Natural killer cell (primary cell): Measurements from ENCODE around the gene RAMACL. TPM values are rescaled to one million over a fixed set of nuclear protein-coding genes. Genes with fewer than 3 reads are reported as not detected.

Experiments used
- ATAC-seq, 3 donors: fragments of 150-1000 bp in 2 of 3; fragments of 200-7000 bp in 1 of 3; cut with Tn5 transposase; 1 replicate in 1 of 3; 2 replicates in 2 of 3; pipeline ENCODE4 v1.10.0; 2021; ENCODE audit warnings: mild to moderate bottlenecking in 2 of 3, moderate library complexity in 2 of 3
- DNase-seq, 2 donors: peaks; one replicate each; pipeline versions ENCODE4 v3.0.0 to v3.0.0-alpha.2; 2013 to 2021; ENCODE audit warnings: mixed read lengths in 1 of 2
- H3K27ac ChIP-seq: one replicate; pipeline ENCODE4 v1.5.1; 2013; ENCODE audit warnings: mild to moderate bottlenecking, low read length
- H3K27me3 ChIP-seq: one replicate; pipeline ENCODE4 v1.6.1; 2013; ENCODE audit warnings: low read length; ENCODE audit not compliant: control insufficient read depth, insufficient read depth
- H3K36me3 ChIP-seq: one replicate; pipeline ENCODE4 v1.6.1; 2013; ENCODE audit warnings: low read length; ENCODE audit not compliant: control insufficient read depth, insufficient read depth
- H3K4me1 ChIP-seq: one replicate; pipeline ENCODE4 v1.6.1; 2013; ENCODE audit warnings: low read length; ENCODE audit not compliant: control insufficient read depth, insufficient read depth
- H3K4me3 ChIP-seq: one replicate; pipeline ENCODE4 v1.5.1; 2013; ENCODE audit warnings: low read length
- H3K9me3 ChIP-seq: one replicate; pipeline ENCODE4 v1.6.1; 2013; ENCODE audit warnings: low read length; ENCODE audit not compliant: control insufficient read depth, insufficient read depth
- H3K27ac Mint-ChIP-seq, 2 donors: one replicate each; pipeline ENCODE4 v1.8.0; 2022; ENCODE audit warnings: mild to moderate bottlenecking in 2 of 2, mixed read lengths in 2 of 2, moderate library complexity in 1 of 2
- H3K27me3 Mint-ChIP-seq, 2 donors: one replicate each; pipeline ENCODE4 v1.8.0; 2022; ENCODE audit warnings: low read depth in 2 of 2, mixed read lengths in 2 of 2
- H3K36me3 Mint-ChIP-seq: one replicate; pipeline ENCODE4 v1.8.0; 2022; ENCODE audit warnings: mixed read lengths
- H3K4me1 Mint-ChIP-seq, 2 donors: one replicate each; pipeline ENCODE4 v1.8.0; 2022; ENCODE audit warnings: mixed read lengths in 2 of 2
- H3K4me3 Mint-ChIP-seq: one replicate; pipeline ENCODE4 v1.8.0; 2022; ENCODE audit warnings: mild to moderate bottlenecking, moderate library complexity, mixed read lengths
- H3K9me3 Mint-ChIP-seq, 2 donors: one replicate each; pipeline ENCODE4 v1.8.0; 2022; ENCODE audit warnings: mixed read lengths in 2 of 2
- CTCF ChIP-seq: fragments of 200-600 bp; IDR thresholded peaks from one replicate; pipeline ENCODE4 v1.8.0; 2022; ENCODE audit warnings: antibody characterized with exemption
- WGBS: methylation state at CpG from one replicate; pipeline ENCODE4 v1.1.7; 2013; ENCODE audit warnings: missing lambda C conversion rate; ENCODE audit not compliant: insufficient coverage; 5-methylcytosine and 5-hydroxymethylcytosine counted together
- intact Hi-C: fragments of 100-400 bp; cut with micrococcal nuclease; formaldehyde crosslinking; loops from one replicate; pipeline ENCODE4 v1.14.2; 2022
- total RNA-seq, 4 donors: library from RNA; stranded (reverse); fragments of 120-200 nt in 1 of 4; gene quantifications; one replicate each; pipeline versions ENCODE4 v1.2.3 to v1.2.4, GENCODE V29; 2013 to 2022

Gene RAMACL
- total RNA-seq, 3 donors from 2014 or later (not counting 1 experiment from before 2014, with no cell fraction given): 0.68 to 5.6 (median 1.1) TPM

GRCh38 chr6:166601956-166602355 lies 15.5 kb upstream of the RAMACL start:
- intact Hi-C loops: no loop called here
- 97% methylated on average over 8 of the region's 10 CpGs for WGBS
- H3K9me3 Mint-ChIP-seq: no peaks in the 10 kb centered on the region

GRCh38 chr6:166600931-166601330 lies 14.5 kb upstream of the RAMACL start:
- no CpG with 5 or more reads among the region's 2 CpGs for WGBS

More at GRCh38 chr6:166601956-166602355, 15.5 kb upstream of the RAMACL start:
- TF ChIP-seq CTCF: no peak
- no peak overlapping the region for H3K4me3 Mint-ChIP-seq
- H3K27me3 ChIP-seq: no peaks in the 10 kb centered on the region
- no peaks in the 10 kb centered on the region for H3K36me3 ChIP-seq
- ATAC-seq: no peak
- H3K27ac ChIP-seq: no peak overlapping the region
- peaks cover 0 to 5% of the 10 kb centered on the region in 2 donors for H3K4me1 Mint-ChIP-seq
- H3K4me1 ChIP-seq: no peaks in the 10 kb centered on the region
- H3K4me3 ChIP-seq: no peak overlapping the region
- H3K9me3 ChIP-seq: no peaks in the 10 kb centered on the region
- H3K36me3 Mint-ChIP-seq: no peaks in the 10 kb centered on the region
- DNase-seq: no peak
- no peak overlapping the region for H3K27ac Mint-ChIP-seq
- H3K27me3 Mint-ChIP-seq: peaks cover 7 to 52% of the 10 kb centered on the region in 2 donors

GRCh38 chr6:166599205-166599604 lies 12.7 kb upstream of the RAMACL start:
- H3K4me3 ChIP-seq: no peak overlapping the region
- Mint-ChIP-seq H3K27ac (no peak overlapping the region), H3K4me3 (no peak overlapping the region), H3K9me3 (no peaks in the 10 kb centered on the region), H3K36me3 (no peaks in the 10 kb centered on the region), H3K4me1 (peaks cover 0 to 5% of the 10 kb centered on the region in 2 donors), H3K27me3 (peaks cover 13 to 56% of the 10 kb centered on the region in 2 donors)
- ATAC-seq: no peak
- TF ChIP-seq CTCF: no peak
- no peak overlapping the region for H3K27ac ChIP-seq
- intact Hi-C loops: no loop called here
- H3K9me3 ChIP-seq: no peaks in the 10 kb centered on the region
- no peaks in the 10 kb centered on the region for H3K36me3 ChIP-seq
- WGBS: 50% methylated on average over 5 of the region's 5 CpGs
- H3K27me3 ChIP-seq: no peaks in the 10 kb centered on the region
- no peak for DNase-seq
- no peaks in the 10 kb centered on the region for H3K4me1 ChIP-seq

More at GRCh38 chr6:166600931-166601330, 14.5 kb upstream of the RAMACL start:
- Histone ChIP-seq H3K27ac (no peak overlapping the region), H3K36me3 (no peaks in the 10 kb centered on the region), H3K27me3 (no peaks in the 10 kb centered on the region), H3K4me3 (no peak overlapping the region), H3K4me1 (no peaks in the 10 kb centered on the region), H3K9me3 (no peaks in the 10 kb centered on the region)
- Mint-ChIP-seq H3K9me3 (no peaks in the 10 kb centered on the region), H3K36me3 (no peaks in the 10 kb centered on the region), H3K27me3 (peaks cover 12 to 60% of the 10 kb centered on the region in 2 donors), H3K27ac (no peak overlapping the region), H3K4me1 (peaks cover 0 to 5% of the 10 kb centered on the region in 2 donors), H3K4me3 (no peak overlapping the region)
- DNase-seq (no peak), ATAC-seq (no peak)
- intact Hi-C loops: no loop called here
- TF ChIP-seq CTCF: no peak
